Measurements from ENCODE around the gene ZNF175.

ZNF175 gene

GRCh38 chr19:51564791-51565190, 6.3 kb upstream of the ZNF175 start:
- TF ChIP-seq CTCF (conservative IDR thresholded peaks at IDR 0.05; ENCODE audit: low read length): no peak
- no peak for DNase-seq (ENCODE audit: low read depth)
- no peak overlapping the region for H3K4me3 ChIP-seq (ENCODE audit: low read length)

GRCh38 chr19:51565583-51565982, 5.5 kb upstream of the ZNF175 start:
- no peak for TF ChIP-seq CTCF (conservative IDR thresholded peaks at IDR 0.05; ENCODE audit: low read length)

GRCh38 chr19:51566489-51567100, 4.5 kb upstream of the ZNF175 start:
- H3K4me3 ChIP-seq (ENCODE audit: low read length): no peak overlapping the region
- TF ChIP-seq CTCF (conservative IDR thresholded peaks at IDR 0.05; ENCODE audit: low read length): no peak
- DNase-seq (ENCODE audit: low read depth): no peak

More at GRCh38 chr19:51565583-51565982, 5.5 kb upstream of the ZNF175 start:
- no peak overlapping the region for H3K4me3 ChIP-seq (ENCODE audit: low read length)
- DNase-seq (ENCODE audit: low read depth): no peak

GRCh38 chr19:51567583-51567982, 3.5 kb upstream of the ZNF175 start:
- DNase-seq (ENCODE audit: low read depth): no peak
- H3K4me3 ChIP-seq (ENCODE audit: low read length): no peak overlapping the region
- no peak for TF ChIP-seq CTCF (conservative IDR thresholded peaks at IDR 0.05; ENCODE audit: low read length)

GRCh38 chr19:51568456-51568855, 2.6 kb upstream of the ZNF175 start:
- H3K4me3 ChIP-seq (ENCODE audit: low read length): no peak overlapping the region
- no peak for DNase-seq (ENCODE audit: low read depth)
- TF ChIP-seq CTCF (conservative IDR thresholded peaks at IDR 0.05; ENCODE audit: low read length): no peak

- peak overlapping the region; percentile 83 for H3K4me3 ChIP-seq (ENCODE audit: low read length)
- TF ChIP-seq CTCF (conservative IDR thresholded peaks at IDR 0.05; ENCODE audit: low read length): no peak
- no peak for DNase-seq (ENCODE audit: low read depth)
Observed at GRCh38 chr19:51571599-51571998, 516 bp downstream of the ZNF175 start.

GRCh38 chr19:51572410-51572809, 1.3 kb downstream of the ZNF175 start:
- no peak for TF ChIP-seq CTCF (conservative IDR thresholded peaks at IDR 0.05; ENCODE audit: low read length)
- DNase-seq (ENCODE audit: low read depth): peak; percentile 10
- peak overlapping the region; percentile 83 for H3K4me3 ChIP-seq (ENCODE audit: low read length)

Data from AG10803 (cell line).